Renal pelvis (tissue), 4 donors: ENCODE measurements around the gene CPT1B. TPM values are rescaled to one million over a fixed set of nuclear protein-coding genes. Genes with fewer than 3 reads are reported as not detected.
A peak's percentile ranks its signal among the peaks of the same experiment; 100 is the strongest.
"Not testable (repeated sequence)": the region's sequence is repeated elsewhere in the genome, so short reads cannot be mapped to it uniquely, and the experiment has no call there.

Experiments
- DNase-seq: peaks from one replicate; pipeline ENCODE4 v3.0.0-alpha.2; 2013
- polyA plus RNA-seq, 3 donors: library from polyadenylated mRNA; unstranded; fragments of 120-200 nt; gene quantifications; one replicate each; pipeline ENCODE4 v1.2.1, GENCODE V29; 2013; ENCODE audit not compliant: insufficient read length in 3 of 3

Gene CPT1B
- polyA plus RNA-seq, 3 donors = 16.8 to 18.3 (median 17.1) TPM

GRCh38 chr22:50610581-50610980 lies 32.4 kb upstream of the CPT1B start:
- DNase-seq = no peak

- no peak for DNase-seq
Observed at GRCh38 chr22:50610041-50610451, 31.8 kb upstream of the CPT1B start.

- no peak for DNase-seq
Observed at GRCh38 chr22:50609599-50609998, 31.4 kb upstream of the CPT1B start.

- no peak for DNase-seq
Observed at GRCh38 chr22:50608996-50609395, 30.8 kb upstream of the CPT1B start.

- DNase-seq = not testable (repeated sequence)
Observed at GRCh38 chr22:50608058-50608840, 30.0 kb upstream of the CPT1B start.

- DNase-seq = no peak
Observed at GRCh38 chr22:50607659-50608020, 29.4 kb upstream of the CPT1B start.

- no peak for DNase-seq
Observed at GRCh38 chr22:50606946-50607658, 28.9 kb upstream of the CPT1B start.

GRCh38 chr22:50606165-50606945 lies 28.1 kb upstream of the CPT1B start:
- DNase-seq = no peak

GRCh38 chr22:50605613-50606074 lies 27.4 kb upstream of the CPT1B start:
- DNase-seq = no peak

- DNase-seq = no peak
Observed at GRCh38 chr22:50605002-50605612, 26.9 kb upstream of the CPT1B start.

- DNase-seq = no peak
Observed at GRCh38 chr22:50604256-50605001, 26.2 kb upstream of the CPT1B start.

- no peak for DNase-seq
Observed at GRCh38 chr22:50603511-50604255, 25.5 kb upstream of the CPT1B start.

- DNase-seq = no peak
Observed at GRCh38 chr22:50602338-50602700, 24.1 kb upstream of the CPT1B start.

GRCh38 chr22:50601669-50602337 lies 23.6 kb upstream of the CPT1B start:
- no peak for DNase-seq

- DNase-seq = no peak
Observed at GRCh38 chr22:50600967-50601668, 22.9 kb upstream of the CPT1B start.

- no peak for DNase-seq
Observed at GRCh38 chr22:50600538-50600937, 22.3 kb upstream of the CPT1B start, which contains the start of gene MAPK8IP2. MAPK8IP2 (plus strand) TSS chr22:50600793; CDS start chr22:50600819, 26 bp downstream.

GRCh38 chr22:50599816-50600455 lies 21.7 kb upstream of the CPT1B start:
- peak; percentile 49 for DNase-seq

- DNase-seq = no peak
Observed at GRCh38 chr22:50597097-50597496, 18.9 kb upstream of the CPT1B start.

GRCh38 chr22:50595189-50595588 lies 17.0 kb upstream of the CPT1B start:
- no peak for DNase-seq
